GM21786 (cell line): ENCODE data around the gene CDH4.

Source experiments
- ATAC-seq: cut with Tn5 transposase; IDR thresholded peaks from one replicate; pipeline ENCODE4 v1.9.1; 2021; ENCODE audit not compliant: unreplicated experiment

Gene CDH4

DNA sequence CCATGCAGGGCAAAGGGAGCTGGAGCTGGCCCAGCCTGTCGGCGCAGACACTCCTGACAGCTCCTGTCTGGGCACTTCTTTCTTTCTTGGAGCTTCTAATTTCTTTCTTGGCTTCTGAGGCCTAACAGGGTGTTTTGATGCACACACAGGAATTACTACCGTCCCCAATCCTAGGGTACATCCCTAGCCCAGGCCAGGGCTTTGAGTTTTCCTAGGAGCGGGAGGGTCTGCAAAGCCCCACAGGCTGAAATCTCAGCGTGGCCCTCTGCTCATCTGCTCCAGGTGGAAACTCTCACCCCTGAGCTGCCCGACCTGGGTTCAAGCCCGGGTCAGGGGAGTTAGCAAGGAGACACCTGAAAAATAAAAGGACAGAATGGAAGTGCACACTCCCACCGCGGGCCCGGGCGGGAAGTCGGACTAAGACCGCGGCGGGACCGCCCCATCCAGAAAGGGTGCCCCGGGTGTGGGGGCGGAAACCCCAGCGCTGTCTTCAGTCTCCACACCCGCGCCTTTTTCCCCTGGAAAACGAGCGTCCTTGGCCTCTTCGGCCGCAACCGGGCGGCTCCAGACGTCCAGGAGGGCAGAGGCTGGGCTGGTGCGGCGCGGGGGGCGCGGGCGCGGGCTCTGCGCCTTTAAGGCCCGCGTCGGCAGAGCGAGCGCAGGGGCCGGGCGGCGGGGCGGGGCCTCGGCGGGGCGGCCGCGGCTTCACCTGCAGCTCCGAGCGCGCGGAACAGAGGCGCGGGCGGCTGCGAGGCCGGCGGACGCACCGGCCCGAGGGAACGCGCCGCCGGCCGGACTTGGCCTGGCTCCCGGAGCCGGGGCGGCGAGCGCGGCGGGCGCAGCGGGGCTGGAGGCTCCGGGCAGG is at the start of gene CDH4:
Gene CDH4, plus strand, starts transcription at position 733 of the 865 bp plus-strand sequence.
- ATAC-seq = no peak

DNA sequence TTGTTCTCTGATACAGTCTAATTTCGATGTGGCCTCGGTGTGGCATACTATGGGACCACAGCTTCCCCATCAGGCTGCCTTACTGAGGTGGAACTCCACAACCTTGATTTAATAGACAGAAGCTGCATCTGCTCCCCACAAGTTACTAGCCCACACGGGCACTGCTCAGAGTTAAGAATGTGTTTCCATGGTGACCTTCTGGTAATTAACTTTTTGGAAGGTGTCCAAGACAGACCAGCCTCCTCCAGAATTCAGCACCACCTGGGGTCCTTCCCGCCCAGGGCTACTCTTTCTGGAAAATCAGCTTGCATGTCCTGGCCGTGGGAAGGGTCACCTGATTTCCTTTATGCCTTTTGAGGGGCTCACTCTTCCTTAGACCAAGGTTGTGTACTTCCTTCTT is 48.7 kb upstream of the CDH4 start:
- ATAC-seq = no peak

DNA sequence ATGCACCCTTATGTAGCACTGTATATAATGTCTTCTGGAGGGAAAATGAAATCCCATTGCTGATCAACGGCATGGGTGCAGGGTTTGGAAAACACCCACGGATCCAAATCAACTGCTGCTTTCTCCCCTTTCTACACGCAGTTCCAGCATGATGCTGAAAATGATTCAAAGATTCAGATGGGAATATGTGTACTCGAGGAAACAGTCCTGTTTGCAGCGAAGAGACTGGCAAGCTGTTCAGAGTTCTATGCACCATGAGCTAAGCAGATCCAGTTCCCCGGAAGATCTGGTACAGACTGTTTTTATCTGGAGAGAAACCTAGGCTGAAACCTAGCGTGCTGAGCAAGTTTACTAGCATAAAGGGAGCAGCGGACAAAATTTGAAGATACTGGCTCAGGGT is 47.9 kb upstream of the CDH4 start:
- ATAC-seq = no peak

GRCh38 chr20:61205769-61206168 is 46.3 kb upstream of the CDH4 start:
- ATAC-seq = no peak

DNA sequence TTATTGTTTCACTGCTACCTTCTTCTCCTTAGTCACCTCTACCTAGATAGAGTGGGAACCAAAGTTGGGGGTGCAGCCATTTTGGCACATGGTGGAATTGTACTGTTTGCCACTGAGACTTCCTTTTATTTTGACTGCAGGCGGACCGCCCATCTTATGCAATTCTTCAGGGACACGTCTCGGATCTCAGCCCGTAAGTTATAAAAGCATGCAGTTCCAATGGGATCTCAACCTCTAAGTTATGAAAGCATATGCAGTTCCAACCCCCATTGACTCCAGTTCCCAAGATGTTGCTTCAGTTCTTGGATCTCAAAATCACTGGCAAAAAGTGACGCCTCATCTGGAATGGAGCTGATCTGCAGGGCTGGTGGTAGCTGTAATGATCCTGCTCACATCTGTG is 41.2 kb upstream of the CDH4 start:
- no peak for ATAC-seq

DNA sequence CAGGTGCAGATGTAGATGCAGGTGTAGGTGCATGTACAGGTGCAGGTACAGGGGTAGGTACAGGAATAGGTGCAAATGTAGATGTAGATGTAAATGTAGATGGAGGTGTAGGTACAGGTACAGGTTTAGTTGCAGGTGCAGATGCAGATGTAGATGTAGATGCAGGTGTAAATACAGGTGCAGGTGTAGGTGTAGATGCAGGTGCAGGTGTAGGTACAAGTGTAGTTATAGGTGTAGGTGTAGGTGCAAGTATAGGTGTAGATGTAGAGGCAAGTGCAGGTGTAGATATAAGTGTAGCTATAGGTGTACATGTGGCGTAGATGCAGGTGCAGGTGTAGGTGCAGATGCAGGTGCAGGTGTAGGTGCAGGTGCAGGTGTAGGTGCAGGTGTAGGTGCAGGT is 34.2 kb upstream of the CDH4 start:
- no peak for ATAC-seq

- no peak for ATAC-seq
Observed at GRCh38 chr20:61219021-61219431, 33.0 kb upstream of the CDH4 start.

DNA sequence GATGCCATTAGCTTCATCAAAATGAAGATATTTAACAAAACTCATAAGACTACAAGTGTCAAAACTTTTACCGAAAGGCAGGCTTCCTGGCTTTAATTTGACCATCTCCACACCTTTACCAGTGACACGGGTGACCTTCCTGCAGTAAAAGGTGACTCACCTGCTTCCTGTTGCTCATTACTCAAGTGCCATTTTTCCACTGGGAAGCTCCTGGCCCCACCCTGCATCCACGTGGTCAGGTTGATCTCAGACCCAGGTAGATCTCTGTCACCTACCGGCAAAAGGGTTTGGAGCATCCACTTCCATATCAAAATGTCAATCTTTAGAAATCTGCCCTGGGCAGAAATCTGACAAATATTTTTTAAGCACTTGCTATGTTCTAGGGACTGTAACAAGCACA is 31.9 kb upstream of the CDH4 start:
- no peak for ATAC-seq

DNA sequence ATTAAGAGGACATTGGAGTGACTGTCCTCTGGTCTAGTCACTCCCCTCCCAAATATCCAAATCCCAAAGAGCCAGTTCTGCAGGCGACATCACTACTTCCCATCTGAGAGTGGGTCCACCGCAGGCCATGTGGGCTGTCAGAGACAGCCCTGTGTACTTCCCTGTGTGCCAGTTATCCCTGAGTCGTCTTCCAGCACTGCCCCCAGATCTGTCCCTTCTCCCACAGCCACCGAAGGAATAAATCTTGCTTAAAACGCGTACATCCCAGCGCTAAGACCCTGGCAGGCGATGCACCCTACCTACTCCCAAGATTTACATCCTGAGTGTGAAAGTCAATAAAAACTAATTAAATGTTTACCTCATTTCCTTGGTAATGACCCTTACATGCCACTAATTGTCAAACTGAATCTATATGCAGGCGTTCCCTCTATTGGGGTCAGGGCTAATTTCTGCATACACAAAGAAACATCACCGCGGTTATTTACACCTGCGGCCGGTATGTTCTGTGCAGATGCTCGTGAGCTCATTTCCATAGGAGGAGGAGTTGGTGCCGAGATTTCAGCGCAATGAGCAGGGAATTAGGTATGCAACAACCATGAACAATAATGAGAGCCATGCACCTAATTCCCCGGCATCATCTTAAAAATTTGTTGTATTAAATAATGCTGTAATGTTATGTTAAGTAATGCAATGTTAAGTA is 31.3 kb upstream of the CDH4 start:
- no peak for ATAC-seq

DNA sequence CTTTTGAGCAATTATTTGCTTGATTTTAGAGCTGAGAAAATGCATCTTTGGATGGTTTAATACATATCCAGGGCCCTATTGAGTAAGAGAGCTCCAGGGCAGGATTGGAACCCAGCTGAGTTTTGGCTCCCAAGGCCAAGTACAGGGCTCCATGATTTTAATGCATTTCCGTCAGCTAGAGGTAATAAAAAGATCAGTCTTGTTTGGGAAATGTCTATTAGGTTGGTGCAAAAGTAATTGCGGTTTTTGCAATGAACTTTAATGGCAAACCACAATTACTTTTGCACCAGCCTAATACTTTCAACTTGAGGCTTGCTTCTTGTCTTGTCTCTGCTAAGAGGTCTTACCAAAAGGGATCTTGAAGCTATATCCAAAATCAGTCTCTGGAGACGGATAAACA is 29.4 kb upstream of the CDH4 start:
- ATAC-seq = no peak

- no peak for ATAC-seq
Observed at GRCh38 chr20:61223121-61223520, 28.9 kb upstream of the CDH4 start.

DNA sequence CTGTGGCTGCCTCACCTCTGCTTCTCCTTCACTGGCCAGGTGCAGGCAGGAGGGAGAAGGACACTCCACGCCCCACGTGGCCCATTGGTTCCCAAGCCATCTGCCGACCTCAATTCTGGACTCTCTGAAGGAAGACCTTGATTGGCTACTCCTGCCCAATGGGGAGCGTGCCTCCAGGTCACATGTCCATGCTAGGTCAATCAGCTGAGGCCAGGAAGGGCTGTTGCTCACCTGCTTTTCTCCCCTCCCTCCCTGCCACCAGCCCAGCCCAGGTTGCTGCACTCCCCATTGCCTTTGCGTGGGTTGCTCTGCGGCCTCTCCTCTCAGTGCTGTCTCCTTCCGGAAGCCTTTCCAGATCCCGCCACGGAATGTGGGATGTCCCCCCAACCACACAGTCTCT is 21.9 kb upstream of the CDH4 start:
- no peak for ATAC-seq

DNA sequence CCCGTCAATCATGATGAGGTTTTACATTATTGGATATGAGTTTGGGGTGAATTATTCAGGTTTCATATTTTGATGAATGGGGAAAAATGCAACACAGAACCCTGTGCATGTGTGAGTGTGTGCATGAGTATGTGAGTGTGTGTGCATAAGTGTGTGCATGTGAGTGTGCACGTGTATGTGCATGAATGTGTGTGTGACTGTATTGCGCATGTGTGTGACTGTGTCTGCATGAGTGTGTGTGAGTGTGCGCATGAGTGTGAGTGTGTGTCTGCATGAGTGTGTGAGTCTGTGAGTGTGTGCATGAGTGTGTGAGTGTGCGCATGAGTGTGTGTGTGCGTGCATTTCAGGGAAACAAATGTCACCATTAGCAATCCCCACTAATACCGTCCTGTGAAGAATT is 18.5 kb upstream of the CDH4 start:
- no peak for ATAC-seq

GRCh38 chr20:61234224-61234890 is 17.7 kb upstream of the CDH4 start:
- no peak for ATAC-seq

DNA sequence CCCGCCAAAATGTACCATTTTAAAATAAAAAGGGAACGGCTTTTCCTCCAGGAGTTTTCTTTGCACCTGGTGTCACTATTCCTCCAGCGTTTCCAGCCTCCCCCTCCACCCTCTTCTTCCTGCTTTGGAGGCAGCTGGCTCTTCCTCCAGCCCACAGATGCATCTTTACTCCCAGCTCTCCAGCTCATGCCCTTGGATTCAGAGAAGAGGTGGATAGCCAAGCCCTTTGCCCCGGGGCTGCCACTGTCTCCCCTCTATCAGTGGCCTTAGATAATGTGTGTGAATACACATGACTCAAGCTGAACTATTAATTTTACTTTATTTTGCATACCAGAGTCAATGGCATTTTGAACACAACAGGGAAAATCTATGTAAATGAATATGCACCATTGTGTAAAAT is 15.3 kb upstream of the CDH4 start:
- no peak for ATAC-seq

GRCh38 chr20:61238813-61239212 is 13.2 kb upstream of the CDH4 start:
- no peak for ATAC-seq

- no peak for ATAC-seq
Observed at GRCh38 chr20:61240814-61241213, 11.2 kb upstream of the CDH4 start.

DNA sequence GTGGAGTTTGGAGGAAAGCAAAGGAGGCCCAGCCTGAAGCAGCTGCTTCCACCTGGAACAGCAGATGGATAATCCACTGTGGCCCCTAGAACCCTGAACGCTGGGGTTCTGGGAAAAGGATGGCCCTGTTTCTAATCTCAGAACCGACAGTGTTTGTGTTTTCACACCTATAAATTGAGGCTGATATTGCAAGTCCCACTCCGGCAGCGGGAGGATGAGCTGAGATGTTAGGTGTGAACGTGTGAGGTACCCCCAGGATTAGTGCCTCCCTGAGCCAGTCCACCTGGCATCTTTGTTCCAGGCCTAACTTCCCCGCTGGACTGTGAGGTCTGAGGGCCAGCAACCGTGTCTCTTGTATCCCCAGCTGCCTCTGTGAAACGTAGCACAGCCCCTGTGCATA is 7.8 kb upstream of the CDH4 start:
- ATAC-seq = no peak

DNA sequence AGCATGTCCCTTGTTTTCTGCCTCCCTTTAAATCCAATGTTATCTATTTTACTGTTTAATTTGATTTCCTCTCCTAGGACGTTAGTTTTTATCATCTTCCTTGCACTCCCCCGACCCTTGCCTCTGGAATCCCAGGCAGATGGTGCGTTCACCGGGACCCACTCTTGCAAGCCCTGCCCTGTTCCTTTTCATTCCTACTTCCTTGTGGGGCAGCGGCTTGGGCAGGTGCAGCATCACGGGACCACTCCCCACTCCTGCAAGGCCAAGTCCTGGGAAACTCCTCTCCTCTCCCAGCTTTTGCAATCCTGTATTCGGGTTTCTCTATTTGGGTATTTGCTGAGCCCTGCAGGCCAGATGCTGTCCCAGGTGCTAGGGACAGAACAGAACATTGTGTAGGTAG is 5.8 kb upstream of the CDH4 start:
- no peak for ATAC-seq

DNA sequence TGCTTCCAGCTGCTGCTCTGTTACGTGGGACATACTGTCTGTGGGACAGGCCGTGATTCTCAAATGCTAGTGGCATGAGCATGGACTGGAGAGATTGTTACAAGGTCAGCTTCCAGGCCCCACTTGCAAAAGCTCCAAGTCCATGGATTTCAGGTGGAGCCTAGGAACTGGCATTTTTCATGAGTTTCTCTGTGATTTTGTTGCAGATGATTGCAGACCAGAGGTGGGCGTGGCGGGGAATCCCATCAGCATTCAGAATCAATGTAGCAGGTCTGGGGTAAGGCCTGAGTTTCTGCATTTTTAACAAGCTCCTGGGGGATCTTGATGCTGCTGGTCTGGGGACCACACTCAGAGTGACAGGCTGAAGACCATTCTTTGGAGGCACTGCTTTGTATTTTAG is 2.4 kb upstream of the CDH4 start:
- ATAC-seq = no peak

DNA sequence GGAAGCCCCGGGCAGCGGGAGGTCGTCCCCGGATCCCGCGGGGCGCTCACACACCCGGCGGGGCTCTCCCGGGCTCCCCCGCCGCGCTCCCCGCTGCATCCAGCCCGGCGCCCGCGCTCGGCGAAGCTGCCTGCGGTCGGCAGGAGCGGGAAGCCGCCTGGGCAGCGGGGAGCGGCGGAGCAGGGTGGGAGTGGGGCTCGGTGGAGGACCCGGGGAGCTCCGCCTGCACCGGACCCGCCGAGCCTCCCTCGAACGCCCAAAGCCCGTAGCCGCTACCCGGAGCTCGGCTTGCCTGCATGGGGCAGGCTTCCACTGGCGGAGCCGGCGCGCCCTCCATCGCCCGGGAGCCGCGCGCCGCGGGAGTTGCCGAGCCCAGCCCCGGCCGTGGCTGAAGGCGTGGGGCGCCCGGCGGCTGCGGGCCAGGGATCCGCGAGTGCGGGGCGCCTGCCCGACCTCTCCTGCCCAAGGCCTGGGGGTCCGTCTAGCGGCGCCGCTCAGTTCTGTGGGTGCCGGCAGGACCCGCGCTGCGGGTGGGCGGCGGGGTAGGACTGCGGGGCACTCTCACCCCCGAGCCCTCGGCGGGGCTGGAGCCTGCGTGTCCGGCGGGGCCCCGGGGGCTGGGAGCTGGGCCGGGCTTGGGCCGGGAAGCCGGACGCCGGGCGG is 671 bp downstream of the CDH4 start:
- ATAC-seq = no peak

DNA sequence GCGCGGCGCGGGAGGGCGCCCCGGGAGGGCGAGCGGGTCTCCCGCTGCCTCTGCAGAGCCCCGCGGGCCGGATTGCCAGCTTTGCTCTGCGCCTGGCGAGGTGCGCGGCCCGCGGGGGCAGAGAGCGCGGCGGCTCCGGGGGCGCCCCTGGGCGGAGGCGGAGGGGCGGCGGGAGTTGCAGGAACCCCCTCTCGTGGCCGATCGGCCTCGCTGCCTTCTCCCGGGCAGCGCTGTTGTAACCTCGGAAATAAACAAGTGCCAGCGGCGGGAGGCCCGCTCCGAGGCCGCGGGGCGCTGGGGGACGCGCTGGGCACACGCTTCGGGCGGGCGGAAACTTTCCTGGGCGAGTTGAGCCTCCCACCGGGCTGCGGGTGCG is 1.2 kb downstream of the CDH4 start:
- no peak for ATAC-seq
